GM19372 (cell line): ENCODE data around the gene ASIC1.
A peak's percentile ranks its signal among the peaks of the same experiment; 100 is the strongest.

Experiments
- ATAC-seq: cut with Tn5 transposase; IDR thresholded peaks from one replicate; pipeline ENCODE4 v1.9.1; 2021; ENCODE audit warnings: mild to moderate bottlenecking, low read depth, moderate library complexity; ENCODE audit not compliant: unreplicated experiment

ASIC1 gene

DNA sequence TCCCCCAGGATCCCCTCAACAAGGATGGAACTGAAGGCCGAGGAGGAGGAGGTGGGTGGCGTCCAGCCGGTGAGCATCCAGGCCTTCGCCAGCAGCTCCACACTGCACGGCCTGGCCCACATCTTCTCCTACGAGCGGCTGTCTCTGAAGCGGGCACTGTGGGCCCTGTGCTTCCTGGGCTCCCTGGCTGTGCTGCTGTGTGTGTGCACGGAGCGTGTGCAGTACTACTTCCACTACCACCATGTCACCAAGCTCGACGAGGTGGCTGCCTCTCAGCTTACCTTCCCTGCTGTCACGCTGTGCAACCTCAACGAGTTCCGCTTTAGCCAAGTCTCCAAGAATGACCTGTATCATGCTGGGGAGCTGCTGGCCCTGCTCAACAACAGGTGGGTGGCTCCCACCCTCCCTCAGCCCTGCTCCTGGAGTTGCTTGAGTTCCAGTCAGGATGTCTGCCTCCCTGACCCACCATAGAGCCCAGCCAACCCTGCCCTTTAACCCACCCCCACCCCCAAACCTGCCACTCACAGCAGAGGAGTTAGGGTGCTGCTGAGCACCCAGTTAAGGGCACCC is 1.4 kb downstream of the ASIC1 start:
- no peak for ATAC-seq

DNA sequence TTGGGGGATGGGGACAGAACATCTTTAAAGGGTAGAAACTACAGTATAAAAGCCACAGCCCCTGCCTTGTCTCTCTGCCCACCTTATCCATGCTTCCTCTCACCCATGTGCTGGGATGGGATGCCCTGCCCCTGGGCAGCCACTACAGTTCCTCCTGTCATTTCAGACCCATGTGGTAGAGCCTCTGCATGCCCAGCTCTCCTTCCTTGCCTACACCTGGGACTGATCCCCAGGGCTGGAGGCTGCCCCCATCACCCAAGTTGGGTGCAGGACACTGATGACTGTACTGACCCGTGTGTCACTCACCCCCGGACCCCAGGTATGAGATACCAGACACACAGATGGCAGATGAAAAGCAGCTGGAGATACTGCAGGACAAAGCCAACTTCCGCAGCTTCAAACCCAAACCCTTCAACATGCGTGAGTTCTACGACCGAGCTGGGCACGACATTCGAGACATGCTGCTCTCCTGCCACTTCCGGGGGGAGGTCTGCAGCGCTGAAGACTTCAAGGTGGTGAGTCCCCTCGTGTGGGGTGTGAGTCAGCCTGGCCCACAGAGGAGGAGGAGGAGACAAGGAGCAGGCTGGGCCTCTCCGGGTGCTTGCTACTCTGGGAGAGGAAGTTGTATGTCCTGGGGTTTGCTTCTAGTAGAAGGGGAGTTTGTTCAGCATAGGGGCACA is 2.2 kb downstream of the ASIC1 start:
- ATAC-seq: no peak

DNA sequence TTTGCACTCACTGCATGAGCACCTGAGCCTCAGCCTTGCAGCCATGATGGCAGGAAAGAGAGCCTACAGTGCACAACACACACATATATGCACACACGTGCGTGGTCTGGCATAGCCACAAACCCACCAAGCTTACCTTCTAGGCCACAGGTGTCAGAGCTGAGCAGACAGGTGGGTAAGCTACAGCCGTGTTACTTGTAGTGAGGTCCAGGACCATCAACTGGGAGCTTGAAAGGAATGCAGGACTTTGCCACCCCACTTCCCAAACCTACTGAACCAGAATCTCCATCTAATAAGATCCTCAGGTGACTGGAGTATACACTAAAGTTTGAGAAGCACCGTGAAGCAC is 2.7 kb downstream of the ASIC1 start:
- no peak for ATAC-seq

DNA sequence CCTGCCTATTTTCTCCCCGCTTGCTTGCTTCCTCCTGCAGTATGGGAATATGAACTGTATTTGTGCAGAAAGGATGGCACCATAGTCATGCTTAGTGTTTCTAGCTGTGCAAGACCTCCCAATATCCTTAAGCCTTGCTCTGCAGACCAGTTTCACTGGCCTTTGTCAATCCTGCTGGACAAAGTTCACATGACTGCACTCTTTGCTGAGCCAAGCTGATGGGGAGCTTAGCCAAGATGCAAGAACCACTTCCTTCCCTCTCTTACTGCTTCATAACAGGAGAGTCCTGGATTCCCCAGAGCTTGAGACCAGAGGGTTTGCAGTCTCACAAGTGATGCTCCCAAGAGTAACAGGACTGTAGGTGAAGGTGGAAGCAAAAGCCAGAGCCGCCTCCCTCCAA is 3.8 kb downstream of the ASIC1 start:
- ATAC-seq: no peak

DNA sequence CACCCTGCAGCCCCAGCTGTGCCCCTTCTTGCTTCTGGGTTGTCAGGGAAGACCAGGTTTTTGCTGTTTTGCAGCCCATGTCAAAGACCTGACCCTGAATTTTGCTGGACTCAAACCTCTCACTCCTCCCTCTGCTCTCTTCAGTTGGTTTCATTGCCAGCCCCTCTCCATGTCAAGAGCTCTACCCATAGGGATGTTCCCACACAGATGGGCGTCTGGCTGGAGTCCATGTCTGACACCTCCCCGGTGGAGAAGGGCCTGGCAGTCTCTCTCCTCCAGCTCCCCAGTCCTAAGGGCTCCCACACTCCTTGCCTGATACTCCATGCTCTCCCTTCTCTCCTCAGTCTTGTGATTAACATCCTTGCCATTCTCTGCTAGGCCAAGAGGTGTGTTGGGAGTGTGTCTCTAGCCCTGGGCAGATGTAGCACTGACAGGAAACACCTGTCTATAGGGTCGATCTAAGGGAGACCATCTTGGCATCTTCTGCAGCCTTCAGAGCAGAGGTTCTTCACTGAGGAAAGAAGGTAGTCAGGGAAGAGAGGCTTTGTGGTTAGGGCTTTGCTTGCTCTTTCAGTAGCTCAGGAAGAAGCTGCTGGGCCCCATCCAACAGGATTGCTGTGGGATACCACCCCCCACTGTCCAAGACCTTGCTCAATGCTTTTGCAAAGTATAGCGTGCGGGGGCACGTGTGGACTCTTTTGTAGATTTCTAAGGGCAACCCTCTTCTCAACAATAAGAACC is 4.7 kb downstream of the ASIC1 start:
- ATAC-seq: no peak

DNA sequence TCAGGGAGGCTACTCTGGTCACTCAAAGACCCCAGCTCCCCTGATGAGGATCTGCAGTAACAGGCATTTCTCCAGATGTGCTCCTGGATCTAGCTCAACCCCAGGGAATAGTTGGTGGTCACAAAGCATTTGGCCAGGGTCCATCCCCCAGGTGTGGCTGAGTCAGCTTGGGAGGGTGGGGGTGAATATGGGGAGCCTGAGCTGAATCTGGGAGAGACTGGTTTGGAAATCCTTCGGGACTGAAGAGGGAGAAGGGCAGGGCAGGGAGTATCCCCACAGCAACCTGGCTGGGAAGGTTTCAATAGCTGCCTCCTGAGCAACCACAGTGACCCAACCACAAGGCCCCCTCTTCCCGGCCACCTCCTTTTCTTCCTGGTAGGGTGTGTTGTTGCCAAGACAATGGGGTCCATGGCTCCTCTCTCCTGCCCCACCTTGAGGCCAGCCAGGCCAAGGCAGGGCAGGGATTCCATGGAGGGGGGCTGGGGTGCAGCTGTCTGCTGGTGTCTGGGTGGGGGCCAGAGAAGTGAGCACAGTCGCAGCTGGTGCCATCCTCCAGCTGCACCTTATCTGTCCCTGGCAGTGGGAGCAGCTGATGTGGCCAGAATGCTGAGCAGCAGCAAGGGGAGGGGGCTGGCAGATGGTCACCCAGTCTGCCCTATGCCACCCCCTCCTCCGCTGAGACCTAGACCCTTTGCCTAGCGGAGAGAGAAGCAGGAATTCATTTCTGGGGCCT is 5.5 kb downstream of the ASIC1 start:
- ATAC-seq: no peak

DNA sequence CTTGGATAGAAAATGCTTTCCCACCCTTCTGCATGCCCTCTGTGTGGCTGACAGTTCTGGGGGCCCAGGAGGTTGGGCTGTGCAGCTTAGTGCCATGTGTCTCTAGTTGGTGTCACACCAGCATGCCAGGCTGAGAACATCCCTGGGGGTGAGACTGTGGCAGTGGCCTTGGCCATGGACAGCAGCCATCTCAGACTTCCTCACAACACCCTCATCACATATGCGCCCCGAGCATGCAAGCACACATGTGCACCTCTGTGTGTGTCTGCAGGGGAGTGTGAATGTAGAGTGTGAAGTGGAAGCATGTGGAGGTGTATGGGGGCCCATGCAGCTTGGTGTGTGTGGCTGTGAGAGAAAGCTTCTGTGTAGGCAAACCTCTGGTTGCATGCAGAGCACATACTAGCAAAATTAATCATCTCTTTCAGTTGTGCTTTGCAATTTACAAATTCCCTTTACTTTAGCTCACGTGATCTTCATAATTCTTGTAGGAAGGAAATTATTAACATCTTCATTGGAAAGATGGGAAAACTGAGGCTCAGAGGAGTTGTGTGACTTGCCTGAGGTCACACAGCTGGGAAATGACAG is 8.4 kb downstream of the ASIC1 start:
- no peak for ATAC-seq

DNA sequence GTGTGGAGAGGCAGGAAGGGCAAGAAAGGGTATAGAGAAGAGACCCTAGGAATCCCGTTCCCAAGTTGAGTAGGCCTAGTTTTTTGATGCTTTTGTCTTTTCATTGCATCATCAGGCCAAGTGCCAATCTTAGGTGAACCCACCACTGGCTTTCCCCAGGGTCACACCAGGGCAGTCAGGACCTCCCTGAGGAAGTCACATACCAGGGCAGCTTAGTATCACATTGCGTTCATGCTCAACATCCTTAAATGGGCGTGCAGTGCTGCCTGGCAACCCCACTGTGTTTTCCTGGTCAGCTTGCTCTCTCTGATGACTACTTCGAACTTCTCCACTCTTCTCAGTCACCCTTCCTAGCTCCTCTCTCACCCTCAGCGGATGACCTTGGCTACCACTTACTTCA is 9.0 kb downstream of the ASIC1 start:
- no peak for ATAC-seq

DNA sequence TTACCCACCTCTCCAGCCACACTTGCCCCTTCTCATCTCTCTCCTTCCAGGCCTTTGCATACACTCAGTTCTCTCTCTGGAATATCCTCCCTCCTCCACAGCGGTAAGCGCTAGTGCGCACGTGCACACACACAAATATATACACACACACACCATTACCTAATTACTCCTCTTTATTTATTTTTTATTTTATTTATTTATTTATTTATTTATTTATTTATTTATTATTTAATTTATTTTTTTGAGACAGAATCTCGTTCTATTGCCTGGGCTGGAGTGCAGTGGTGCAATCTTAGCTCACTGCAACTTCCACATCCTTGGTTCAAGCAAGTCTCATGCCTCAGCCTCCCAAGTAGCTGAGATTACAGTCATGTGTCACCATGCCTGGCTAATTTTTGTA is 11.7 kb downstream of the ASIC1 start:
- no peak for ATAC-seq

DNA sequence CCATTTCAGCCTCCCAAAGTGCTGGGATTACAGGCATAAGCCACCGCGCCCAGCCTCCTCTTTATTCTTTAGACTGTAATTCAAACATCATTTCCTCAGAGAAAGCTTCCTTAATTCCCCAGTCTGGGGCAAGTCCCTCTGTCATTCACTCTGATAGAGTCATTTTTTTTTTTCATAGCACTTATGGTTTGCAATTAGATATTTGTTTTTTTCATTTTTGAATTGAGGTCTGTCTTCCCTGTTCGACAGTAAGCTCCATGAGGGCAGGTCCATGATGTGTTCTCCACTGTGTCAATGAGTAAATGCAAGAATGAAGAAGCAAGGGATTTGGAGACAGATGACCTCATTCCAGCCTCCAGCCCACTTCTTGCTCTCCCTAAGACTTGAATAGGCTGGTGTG is 12.1 kb downstream of the ASIC1 start:
- no peak for ATAC-seq

DNA sequence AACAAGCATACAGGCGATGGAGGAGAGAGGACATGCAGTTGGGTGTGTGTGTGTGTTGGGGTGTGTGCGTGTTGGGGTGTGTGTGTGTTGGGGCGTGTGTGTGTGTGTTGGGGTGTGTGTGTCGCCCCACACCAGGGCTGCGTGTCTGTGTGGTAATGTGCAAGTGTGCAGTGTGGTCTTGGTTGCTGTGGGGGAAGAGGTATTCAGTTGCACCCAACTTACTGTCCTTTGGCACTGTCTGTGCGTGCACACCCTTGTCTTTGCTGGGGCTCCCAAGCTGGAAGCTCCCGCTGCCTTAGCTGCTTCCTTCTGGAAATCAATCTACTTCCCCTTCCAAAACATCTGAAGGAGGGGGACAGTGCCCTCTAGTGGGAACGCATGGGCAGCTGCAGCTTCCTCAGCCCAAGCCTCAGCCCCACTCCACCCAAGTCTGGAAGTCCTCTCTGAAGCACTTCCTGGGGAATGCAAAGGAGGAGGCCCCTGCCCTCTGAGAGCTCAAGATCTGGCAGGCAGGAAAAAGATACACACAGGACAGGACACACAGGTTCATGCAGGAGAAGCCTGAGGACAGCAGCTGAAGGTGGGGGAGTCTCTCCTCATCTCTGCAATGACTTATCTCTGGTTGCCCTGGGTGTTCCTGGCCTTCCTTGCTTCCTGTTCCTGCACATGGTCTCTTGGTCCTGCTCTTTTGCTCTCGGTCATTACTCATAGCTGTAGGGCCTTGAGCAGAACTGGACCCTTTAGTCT is 13.1 kb downstream of the ASIC1 start:
- ATAC-seq: no peak

DNA sequence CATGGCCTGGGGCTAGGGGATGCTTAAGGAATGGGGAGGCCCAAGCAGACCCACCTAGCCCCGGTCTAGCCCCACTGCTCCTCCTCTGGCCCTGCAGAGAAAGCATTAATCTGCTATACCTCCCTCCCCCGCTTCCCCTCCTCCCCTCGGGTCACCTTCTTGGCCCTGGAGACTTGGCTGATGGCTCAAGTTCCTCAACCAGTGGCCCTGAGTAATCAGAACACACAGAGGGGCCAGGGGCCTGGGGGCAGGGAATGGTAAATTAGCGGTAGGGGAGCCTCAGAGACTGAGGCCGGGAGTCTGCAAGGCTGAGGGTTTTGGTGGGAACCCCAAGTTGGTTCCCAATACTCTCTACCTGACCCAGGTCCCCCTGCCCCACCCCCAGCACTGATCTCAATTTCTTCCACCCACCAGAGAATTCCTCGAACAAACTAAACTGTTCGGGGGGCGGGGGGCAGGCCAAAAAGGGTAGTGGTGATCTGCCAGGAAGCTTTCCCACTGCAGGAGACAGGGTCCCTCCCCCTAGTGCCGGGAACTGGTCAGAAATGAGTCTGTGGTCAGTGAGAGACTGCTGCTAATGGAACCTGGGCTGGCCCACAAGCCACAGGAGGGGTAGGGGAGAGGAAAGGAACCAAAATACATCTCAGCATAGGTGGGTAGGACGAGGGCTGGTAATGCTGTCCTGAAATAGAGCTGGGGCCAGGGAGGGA is 15.0 kb downstream of the ASIC1 start:
- no peak for ATAC-seq

DNA sequence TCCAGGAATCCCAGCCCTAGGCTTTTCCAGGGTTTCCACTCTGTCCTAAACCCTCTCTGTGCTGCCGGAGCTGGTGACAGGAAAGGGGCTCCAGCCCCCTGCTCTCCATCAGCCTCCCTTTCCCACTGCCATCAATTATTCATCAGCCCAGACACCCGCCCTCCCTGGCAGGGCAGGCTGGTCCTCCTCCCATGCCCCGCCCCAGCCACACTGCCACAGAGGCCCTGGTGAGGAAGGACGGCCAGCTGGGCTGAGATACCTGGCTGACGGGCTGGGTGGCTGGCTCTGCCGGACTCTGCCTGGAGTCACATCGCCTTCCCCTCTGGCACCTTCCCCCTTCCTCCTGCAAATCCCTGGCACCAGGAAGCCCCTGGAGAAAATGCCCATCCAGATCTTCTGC is 15.8 kb downstream of the ASIC1 start:
- no peak for ATAC-seq

DNA sequence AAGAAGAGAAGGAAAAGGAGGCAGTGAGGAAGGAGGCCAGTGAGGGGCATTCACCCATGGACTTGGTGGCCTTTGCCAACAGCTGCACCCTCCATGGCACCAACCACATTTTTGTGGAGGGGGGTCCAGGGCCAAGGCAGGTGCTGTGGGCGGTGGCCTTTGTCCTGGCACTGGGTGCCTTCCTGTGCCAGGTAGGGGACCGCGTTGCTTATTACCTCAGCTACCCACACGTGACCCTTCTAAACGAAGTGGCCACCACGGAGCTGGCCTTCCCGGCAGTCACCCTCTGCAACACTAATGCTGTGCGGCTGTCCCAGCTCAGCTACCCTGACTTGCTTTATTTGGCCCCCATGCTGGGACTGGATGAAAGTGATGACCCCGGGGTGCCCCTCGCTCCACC is 16.3 kb downstream of the ASIC1 start:
- no peak for ATAC-seq

DNA sequence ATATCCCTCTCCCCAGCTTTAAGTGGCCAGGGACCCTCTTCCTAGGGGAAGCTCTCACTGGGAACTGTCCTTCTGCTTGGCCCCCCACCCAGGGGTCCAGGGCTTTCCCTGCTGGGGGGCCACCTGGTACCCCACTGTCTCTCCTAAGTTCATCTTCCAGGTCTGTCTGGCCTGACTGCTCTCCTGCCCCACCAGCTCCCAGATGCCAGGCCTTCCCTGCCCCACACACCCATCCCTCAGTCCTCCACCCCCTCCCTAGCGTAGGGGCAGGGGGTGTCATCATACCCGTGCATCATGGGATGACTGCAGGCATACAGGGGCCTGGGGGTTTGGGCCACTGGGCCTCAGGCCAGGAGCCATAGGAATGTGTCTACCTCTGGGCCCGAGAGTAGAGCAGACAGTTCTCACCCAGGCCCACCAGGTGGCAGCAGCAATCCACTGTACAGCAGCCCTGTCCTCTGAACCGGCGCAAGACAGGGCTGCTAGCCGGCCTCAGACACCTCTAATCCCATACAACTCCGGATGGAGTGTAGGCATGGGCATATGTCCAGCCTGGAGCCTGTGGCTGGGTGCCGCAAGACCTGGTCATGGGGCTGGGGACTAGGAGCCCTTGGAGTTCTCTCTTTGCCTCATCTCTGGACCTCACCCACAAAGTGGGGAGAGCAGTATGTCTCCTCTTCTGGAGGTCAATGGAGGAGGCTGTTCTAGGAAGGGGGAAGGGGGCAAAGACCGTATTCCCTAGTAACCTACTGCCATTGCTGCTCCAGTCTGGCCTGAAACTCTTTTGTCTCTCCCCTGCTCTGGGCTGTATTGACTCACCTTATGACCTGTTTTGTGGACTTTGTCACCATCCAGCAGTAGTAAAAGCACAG is 17.8 kb downstream of the ASIC1 start:
- ATAC-seq: peak; percentile 77

DNA sequence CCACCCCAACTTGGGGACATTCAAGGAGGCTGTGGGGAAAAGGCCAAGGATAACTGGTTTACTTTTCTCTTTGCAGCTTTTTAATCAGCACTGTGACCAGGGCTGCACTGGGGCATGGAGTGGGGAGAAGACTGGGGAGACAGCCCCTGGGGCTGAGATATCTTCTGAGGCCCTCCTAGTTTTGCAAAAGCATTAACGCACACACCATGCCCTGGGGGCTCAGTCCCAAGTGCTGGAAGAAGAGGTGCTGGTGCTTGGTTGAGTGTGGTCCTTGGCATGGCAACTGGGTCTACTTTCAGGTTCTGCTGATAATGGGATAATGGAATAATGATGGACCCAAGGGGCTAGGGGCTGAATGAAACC is 18.4 kb downstream of the ASIC1 start:
- ATAC-seq: no peak

DNA sequence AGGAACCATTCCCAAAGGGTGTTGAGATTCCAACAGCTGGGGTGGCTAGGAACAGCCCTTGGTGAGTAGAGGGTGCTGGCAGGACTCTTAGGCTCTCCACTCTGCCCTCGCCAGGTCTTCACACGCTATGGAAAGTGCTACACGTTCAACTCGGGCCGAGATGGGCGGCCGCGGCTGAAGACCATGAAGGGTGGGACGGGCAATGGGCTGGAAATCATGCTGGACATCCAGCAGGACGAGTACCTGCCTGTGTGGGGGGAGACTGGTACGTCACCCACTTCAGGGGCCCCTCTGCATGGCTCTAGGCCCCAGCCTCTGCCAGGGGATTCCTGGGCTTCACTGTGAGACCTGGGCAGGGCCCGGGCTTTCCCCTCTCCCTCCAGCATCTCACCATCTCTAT is 19.7 kb downstream of the ASIC1 start:
- ATAC-seq: no peak

DNA sequence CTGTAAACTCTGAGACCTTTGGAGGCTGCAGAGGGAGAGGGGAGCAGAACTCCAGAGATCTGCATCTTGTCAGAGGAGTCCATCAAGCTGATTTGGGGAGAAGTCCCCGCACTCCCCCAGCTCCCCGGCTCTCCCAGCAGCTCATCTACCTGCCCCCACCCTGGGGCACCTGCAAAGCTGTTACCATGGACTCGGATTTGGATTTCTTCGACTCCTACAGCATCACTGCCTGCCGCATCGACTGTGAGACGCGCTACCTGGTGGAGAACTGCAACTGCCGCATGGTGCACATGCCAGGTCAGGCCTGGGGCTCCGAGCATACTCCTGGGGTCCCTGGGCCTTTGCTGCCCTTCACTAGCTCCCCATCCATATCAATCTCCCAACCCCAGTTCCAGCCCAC is 20.9 kb downstream of the ASIC1 start:
- ATAC-seq: no peak

DNA sequence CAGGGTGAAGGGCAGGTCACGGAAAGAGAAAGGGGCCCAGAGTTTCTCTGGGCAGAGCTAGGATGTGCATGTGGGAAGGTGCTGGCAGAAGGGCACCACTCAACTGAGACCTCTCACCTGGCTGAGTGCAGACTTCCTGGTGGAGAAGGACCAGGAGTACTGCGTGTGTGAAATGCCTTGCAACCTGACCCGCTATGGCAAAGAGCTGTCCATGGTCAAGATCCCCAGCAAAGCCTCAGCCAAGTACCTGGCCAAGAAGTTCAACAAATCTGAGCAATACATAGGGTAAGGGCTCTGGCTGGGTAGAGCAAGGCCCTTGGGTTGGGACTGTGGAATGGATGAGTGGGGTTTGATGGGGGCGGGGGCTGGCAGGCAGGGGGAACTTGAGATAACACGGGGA is 22.4 kb downstream of the ASIC1 start:
- no peak for ATAC-seq
